Epithelial cell of prostate (primary cell): ENCODE results near the gene CNIH1.

Experiments used
- DNase-seq: peaks from one replicate; pipeline ENCODE4 v3.0.0-alpha.2; 2011; ENCODE audit warnings: low read depth, low spot score
- H3K27ac ChIP-seq: fragments of 450-650 bp; 2 replicates; pipeline ENCODE4 v1.5.1; 2017; ENCODE audit warnings: mild to moderate bottlenecking

The CNIH1 gene

GRCh38 chr14:54440873-54441868 lies at the start of gene CNIH1:
TSS of gene CNIH1 (minus strand) at chr14:54441374. CDS start at chr14:54441327, 47 bp downstream.
- peak within 1 kb of the TSS; percentile 96 for H3K27ac ChIP-seq

GRCh38 chr14:54490445-54491175 lies 49.4 kb upstream of the CNIH1 start:
- peak overlapping the region; percentile 97 for H3K27ac ChIP-seq
- no peak for DNase-seq

More at GRCh38 chr14:54440873-54441868, at the start of gene CNIH1:
- peak; percentile 53 for DNase-seq

GRCh38 chr14:54489731-54490444 lies 48.7 kb upstream of the CNIH1 start:
- DNase-seq, result no peak
- H3K27ac ChIP-seq, result peak overlapping the region; percentile 97

- no peak for DNase-seq
- peak overlapping the region; percentile 97 for H3K27ac ChIP-seq
Measured at GRCh38 chr14:54489318-54489683, 48.1 kb upstream of the CNIH1 start.

- H3K27ac ChIP-seq, result peak within 1 kb of the TSS; percentile 97
- DNase-seq, result peak; percentile 66
Measured at GRCh38 chr14:54488646-54489317, 47.6 kb upstream of the CNIH1 start, which contains the start of gene GMFB. TSS of gene GMFB (minus strand) at chr14:54488980. CDS start at chr14:54488927, 53 bp downstream.

GRCh38 chr14:54488318-54488645 lies 47.1 kb upstream of the CNIH1 start:
- peak overlapping the region; percentile 97 for H3K27ac ChIP-seq
- DNase-seq, result no peak

GRCh38 chr14:54487771-54488170 lies 46.6 kb upstream of the CNIH1 start:
- peak overlapping the region; percentile 97 for H3K27ac ChIP-seq
- no peak for DNase-seq

- no peak for DNase-seq
- H3K27ac ChIP-seq, result no peak overlapping the region
Measured at GRCh38 chr14:54486685-54487084, 45.5 kb upstream of the CNIH1 start.

- peak overlapping the region; percentile 95 for H3K27ac ChIP-seq
- DNase-seq, result no peak
Measured at GRCh38 chr14:54483846-54484245, 42.7 kb upstream of the CNIH1 start.

- no peak for DNase-seq
- peak overlapping the region; percentile 95 for H3K27ac ChIP-seq
Measured at GRCh38 chr14:54483073-54483745, 42.0 kb upstream of the CNIH1 start.

GRCh38 chr14:54481695-54482094 lies 40.5 kb upstream of the CNIH1 start:
- no peak for DNase-seq
- H3K27ac ChIP-seq, result peak overlapping the region; percentile 95

GRCh38 chr14:54480830-54481562 lies 39.8 kb upstream of the CNIH1 start:
- no peak for DNase-seq
- peak overlapping the region; percentile 95 for H3K27ac ChIP-seq

GRCh38 chr14:54478636-54479215 lies 37.6 kb upstream of the CNIH1 start:
- H3K27ac ChIP-seq, result no peak overlapping the region
- no peak for DNase-seq

- no peak for DNase-seq
- no peak overlapping the region for H3K27ac ChIP-seq
Measured at GRCh38 chr14:54475911-54476310, 34.7 kb upstream of the CNIH1 start.

- H3K27ac ChIP-seq, result no peak overlapping the region
Measured at GRCh38 chr14:54475187-54475899, 34.2 kb upstream of the CNIH1 start.

GRCh38 chr14:54474232-54474793 lies 33.1 kb upstream of the CNIH1 start:
- no peak for DNase-seq
- no peak overlapping the region for H3K27ac ChIP-seq

More at GRCh38 chr14:54475187-54475899, 34.2 kb upstream of the CNIH1 start:
- DNase-seq, result no peak

- H3K27ac ChIP-seq, result no peak overlapping the region
- no peak for DNase-seq
Measured at GRCh38 chr14:54472315-54472714, 31.1 kb upstream of the CNIH1 start.
